HG03378 (cell line): ENCODE measurements around the gene MYO7B.

Experiments
- ATAC-seq: cut with Tn5 transposase; IDR thresholded peaks from one replicate; pipeline ENCODE4 v1.9.1; 2021; ENCODE audit warnings: mild to moderate bottlenecking, moderate library complexity; ENCODE audit not compliant: unreplicated experiment

The MYO7B gene

DNA sequence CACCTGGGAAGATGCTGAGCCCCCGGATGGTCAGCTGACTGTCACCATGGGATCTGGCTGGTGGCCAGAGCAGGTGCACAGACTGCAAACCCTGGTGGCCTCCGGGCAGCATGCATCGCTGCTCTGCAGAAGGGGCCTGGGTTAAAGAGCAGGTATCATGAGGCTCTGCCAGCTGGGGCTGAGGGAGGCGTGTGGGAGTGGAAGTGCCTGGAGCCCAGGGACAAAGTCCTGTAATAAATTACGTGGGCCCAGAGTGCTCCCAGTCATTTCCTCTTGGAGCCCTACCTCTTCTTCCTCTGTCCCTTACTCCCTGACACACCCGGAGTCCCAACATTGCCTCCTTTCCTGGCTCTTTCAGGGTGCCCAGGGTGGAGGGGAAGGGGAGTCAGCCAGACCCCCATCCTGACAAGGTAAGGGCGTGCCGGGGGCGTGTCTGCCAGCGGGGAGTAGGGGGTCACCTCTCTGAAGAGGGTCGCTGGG is at the start of gene MYO7B:
MYO7B (plus strand) TSS at position 262 of the 480 bp plus-strand sequence. CDS start 24,040 bp downstream, outside the sequence.
- no peak for ATAC-seq

- no peak for ATAC-seq
Measured at GRCh38 chr2:127485694-127486071, 49.8 kb upstream of the MYO7B start.

- ATAC-seq: no peak
Measured at GRCh38 chr2:127486247-127487058, 49.0 kb upstream of the MYO7B start.

DNA sequence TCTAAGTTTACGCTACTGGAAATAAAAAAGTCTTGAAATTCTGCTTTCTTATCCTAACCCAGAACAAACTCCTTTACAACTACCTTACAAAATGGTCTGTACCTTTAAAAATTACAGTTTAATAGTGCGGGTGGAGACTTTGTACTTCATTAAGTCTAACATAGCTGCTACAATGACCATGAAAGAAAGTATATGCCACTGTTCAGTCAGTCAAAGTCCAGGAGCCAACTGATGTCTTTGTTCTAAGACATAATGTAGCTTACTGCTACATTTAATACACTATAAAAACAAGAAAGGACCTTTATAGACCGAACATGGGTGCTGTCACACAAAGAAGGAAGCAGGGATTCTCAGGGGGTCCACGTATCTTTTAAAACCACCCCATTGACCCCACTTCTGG is 45.2 kb upstream of the MYO7B start:
- ATAC-seq: no peak

- ATAC-seq: no peak
Measured at GRCh38 chr2:127498386-127498785, 37.1 kb upstream of the MYO7B start.

GRCh38 chr2:127503491-127503890 is 32.0 kb upstream of the MYO7B start:
- ATAC-seq: no peak

DNA sequence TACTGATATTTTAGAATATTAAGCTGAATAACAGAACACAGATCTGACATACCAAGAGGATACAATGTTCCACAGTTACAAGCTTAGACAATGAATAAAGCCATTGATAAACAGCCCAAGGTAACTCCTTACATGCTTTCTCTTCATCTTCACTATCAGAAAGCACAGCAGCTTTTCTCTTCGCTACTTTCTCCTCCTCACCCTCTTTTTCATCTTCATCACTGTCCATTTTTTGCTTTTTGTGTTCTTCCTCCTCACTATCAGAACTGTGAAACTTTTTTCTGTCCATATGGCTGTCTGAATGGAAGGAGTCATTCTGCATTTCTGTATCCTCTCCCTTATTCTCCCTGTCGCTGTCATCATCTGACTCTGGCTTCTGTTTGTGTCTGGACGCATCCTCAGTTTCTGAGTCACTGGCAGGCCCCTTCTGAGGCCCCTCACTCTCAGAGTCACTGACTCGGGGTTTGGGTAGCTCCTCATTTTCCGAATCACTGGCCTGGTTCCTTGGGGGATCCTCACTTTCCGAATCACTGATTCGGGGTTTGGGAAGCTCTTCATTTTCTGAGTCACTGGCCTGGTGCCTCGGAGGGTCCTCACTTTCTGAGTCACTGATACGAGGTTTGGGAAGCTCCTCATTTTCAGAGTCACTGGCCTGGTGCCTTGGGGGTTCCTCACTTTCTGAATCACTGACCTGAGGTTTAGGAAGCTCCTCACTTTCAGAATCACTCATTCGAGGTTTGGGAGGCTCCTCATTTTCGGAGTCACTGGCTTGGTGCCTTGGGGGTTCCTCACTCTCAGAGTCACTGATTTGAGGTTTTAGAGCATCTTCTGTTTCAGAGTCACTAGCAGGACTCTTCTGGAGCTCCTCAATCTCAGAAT is 30.7 kb upstream of the MYO7B start:
- no peak for ATAC-seq

GRCh38 chr2:127506510-127506909 is 29.0 kb upstream of the MYO7B start:
- ATAC-seq: no peak

GRCh38 chr2:127508023-127508630 is 27.4 kb upstream of the MYO7B start:
- ATAC-seq: no peak

DNA sequence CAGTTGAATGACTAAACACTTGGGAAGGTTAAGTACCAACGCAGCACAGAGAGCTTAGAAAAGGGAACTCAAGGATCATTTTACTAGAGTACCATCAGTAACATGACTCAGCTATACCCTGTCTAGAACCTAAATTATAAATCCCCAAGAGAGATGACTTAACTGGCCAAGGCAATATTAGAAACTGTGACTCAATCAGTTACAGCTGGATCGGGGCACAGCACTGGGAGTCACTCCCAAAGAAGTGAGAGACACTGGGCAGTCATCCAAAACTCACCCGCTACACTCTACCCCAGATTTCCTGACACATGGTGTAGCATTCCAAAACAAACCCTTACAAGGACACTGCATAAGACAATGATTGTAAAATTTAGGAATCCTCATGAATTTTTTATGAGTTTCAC is 26.9 kb upstream of the MYO7B start:
- peak; percentile 69 for ATAC-seq

GRCh38 chr2:127510073-127510472 is 25.4 kb upstream of the MYO7B start:
- ATAC-seq: no peak

GRCh38 chr2:127511090-127511695 is 24.3 kb upstream of the MYO7B start:
- no peak for ATAC-seq

GRCh38 chr2:127511917-127512316 is 23.6 kb upstream of the MYO7B start:
- no peak for ATAC-seq

DNA sequence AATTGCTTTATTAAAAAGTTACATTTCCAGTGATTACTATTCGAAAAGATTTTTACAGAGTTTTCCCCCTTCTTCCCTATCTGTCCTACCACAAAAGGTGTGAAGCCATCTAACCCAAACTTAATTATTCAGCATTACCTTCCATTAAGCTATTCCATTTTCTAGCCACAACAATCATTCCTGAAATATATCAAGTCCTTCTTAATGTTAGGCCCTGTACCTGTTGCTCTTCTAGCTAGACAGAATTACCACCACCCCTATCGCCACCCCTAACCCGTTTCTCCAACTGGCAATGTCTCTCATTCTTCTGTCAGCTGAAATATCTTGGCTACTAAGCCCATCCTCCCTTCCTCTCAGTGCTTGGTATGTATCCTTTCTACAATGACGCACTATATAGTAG is 23.1 kb upstream of the MYO7B start:
- ATAC-seq: no peak

GRCh38 chr2:127514076-127514475 is 21.4 kb upstream of the MYO7B start:
- no peak for ATAC-seq

DNA sequence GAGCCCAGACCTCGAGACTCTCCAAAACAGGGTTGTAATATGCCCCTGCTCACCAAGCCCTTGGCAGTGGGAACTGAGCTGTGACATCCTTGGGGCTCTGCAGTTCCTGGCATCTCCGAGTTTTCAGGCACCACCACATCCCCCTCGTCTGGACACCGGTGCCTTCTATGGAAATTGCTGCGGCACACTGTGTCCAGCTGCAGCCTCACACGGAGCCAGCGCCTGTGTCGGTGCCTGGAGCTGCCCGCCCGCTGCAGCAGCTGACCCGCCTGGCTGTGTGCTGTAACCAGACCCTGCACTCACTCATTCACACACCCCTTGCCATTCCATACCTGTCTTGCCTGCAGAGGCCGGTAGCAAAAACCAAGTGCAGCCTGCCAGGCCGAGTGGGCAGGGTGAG is 21.0 kb upstream of the MYO7B start:
- ATAC-seq: no peak

DNA sequence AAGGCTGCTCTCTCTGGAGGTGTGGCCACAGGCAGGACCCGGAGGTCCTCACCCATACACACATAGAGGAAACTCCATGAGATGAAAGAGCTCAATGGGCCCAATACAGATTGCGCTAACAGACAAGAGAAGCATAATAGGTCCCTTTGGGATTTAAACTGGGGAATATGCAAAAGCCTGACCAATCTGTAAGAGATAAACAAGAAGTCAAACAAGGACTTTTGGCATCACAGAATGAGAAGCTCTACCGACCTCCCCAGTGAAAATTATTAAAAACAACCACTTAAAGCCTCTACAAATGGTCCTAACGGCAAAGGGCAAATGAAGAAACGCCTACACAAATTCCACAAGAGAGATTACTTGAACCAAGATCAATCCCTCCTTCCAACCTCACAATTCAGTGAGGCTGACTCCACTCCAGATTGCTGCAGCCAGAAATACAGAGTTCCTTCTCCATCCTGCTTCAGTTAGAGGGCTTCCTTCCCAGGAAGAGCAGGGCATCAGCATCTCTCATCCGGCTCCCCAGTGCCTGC is 20.0 kb upstream of the MYO7B start:
- no peak for ATAC-seq

DNA sequence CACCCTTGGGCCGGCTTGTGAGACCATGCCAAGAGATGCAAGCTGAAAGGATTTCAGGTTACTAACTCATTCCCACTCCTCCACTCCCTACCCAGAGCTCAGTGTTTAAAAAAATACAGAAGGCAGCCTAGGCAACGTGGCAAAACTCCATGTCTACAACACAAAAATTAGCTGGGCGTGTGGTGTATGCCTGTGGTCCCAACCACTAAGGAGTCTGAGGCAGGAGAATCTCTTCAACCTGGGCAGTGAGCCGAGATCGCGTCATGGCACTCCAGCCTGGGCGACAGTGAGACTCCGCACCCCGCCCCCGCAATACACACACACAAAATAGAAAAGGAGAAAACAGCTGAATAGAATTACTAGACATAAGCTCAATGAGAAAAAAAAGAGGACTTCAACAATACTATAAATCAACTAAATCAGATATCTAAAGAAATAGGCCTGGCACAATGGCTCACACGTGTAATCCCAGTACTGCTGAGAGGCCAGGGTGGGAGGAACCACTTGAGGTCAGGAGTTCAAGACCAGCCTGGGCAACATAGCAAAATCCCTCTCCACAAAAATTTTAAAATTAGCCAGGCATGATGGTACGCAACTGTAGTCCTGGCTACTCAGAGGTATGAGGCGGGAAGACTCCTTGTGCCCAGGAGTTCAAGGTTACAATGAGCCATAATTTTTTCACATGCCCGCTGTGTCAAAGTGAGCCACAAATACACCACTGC is 19.3 kb upstream of the MYO7B start:
- no peak for ATAC-seq

DNA sequence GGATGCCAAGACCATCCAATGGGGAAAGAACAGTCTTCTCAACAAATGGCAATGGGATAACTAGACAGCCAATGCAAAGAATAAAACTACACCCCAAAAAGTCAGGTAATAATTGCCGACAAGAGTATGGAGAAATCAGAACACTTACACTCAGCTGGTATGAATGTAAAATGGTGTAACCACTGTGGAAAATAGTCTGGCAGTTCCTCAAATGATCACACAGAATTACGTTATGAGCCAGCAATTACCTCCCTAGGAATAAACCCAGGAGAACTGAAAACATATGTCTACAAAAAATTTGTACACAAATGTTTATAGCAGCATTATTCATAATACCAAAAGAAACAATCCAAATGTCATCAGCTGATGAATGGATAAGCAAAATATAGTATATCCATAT is 18.0 kb upstream of the MYO7B start:
- no peak for ATAC-seq

GRCh38 chr2:127520424-127520823 is 15.1 kb upstream of the MYO7B start:
- ATAC-seq: no peak
